ENCODE results near the gene KCNG4.

KCNG4 gene

GRCh38 chr16:84191466-84191865 is 48.3 kb downstream of the KCNG4 start:
- no peak for DNase-seq (ENCODE audit: low read depth)
- no peak overlapping the region for H3K4me3 ChIP-seq (replicated peaks; ENCODE audit: low read depth, low read length)
- no peak for TF ChIP-seq CTCF (IDR thresholded peaks at IDR 0.05; ENCODE audit: low read length, missing control alignments)

- no peak for TF ChIP-seq CTCF (IDR thresholded peaks at IDR 0.05; ENCODE audit: low read length, missing control alignments)
Measured at GRCh38 chr16:84190731-84191388, 49.0 kb downstream of the KCNG4 start, which contains the start of gene ADAD2. Gene ADAD2, plus strand, starts transcription at chr16:84191157. Its CDS starts 74 bp downstream, at chr16:84191231.

GRCh38 chr16:84186685-84187437 is 53.0 kb downstream of the KCNG4 start, which contains the start of gene TAF1C:
Gene TAF1C, minus strand, starts transcription at chr16:84187057. Its CDS starts 2,069 bp downstream, at chr16:84184988.
- H3K4me3 ChIP-seq (replicated peaks; ENCODE audit: low read depth, low read length): peak within 1 kb of the TSS; percentile 98
- DNase-seq (ENCODE audit: low read depth): peak; percentile 97
- TF ChIP-seq CTCF (IDR thresholded peaks at IDR 0.05; ENCODE audit: low read length, missing control alignments): peak; percentile 82

More at GRCh38 chr16:84190731-84191388, 49.0 kb downstream of the KCNG4 start, which contains the start of gene ADAD2:
- DNase-seq (ENCODE audit: low read depth): no peak
- H3K4me3 ChIP-seq (replicated peaks; ENCODE audit: low read depth, low read length): no peak within 1 kb of the TSS

- H3K4me3 ChIP-seq (replicated peaks; ENCODE audit: low read depth, low read length): no peak overlapping the region
- TF ChIP-seq CTCF (IDR thresholded peaks at IDR 0.05; ENCODE audit: low read length, missing control alignments): no peak
- DNase-seq (ENCODE audit: low read depth): no peak
Measured at GRCh38 chr16:84184775-84185174, 55.0 kb downstream of the KCNG4 start.

- peak; percentile 28 for TF ChIP-seq CTCF (IDR thresholded peaks at IDR 0.05; ENCODE audit: low read length, missing control alignments)
- no peak overlapping the region for H3K4me3 ChIP-seq (replicated peaks; ENCODE audit: low read depth, low read length)
- DNase-seq (ENCODE audit: low read depth): no peak
Measured at GRCh38 chr16:84183911-84184591, 55.8 kb downstream of the KCNG4 start.

GRCh38 chr16:84183572-84183875 is 56.3 kb downstream of the KCNG4 start:
- H3K4me3 ChIP-seq (replicated peaks; ENCODE audit: low read depth, low read length): no peak overlapping the region
- DNase-seq (ENCODE audit: low read depth): no peak
- TF ChIP-seq CTCF (IDR thresholded peaks at IDR 0.05; ENCODE audit: low read length, missing control alignments): no peak
